WTC11 (cell line): ENCODE results near the gene HOXA2. TPM values are rescaled to one million over a fixed set of nuclear protein-coding genes. Genes with fewer than 3 reads are reported as not detected.

Experiments
- ATAC-seq: fragments of 200-7000 bp; cut with Tn5 transposase; 2 replicates; pipeline ENCODE4 v1.10.0; 2021; ENCODE audit warnings: mild to moderate bottlenecking, moderate library complexity
- CTCF ChIA-PET: fragments of 300-600 bp; sonication (Branson Sonifier 250); formaldehyde crosslinking; loops from one replicate; lab custom pipeline; 2021; ENCODE audit warnings: antibody characterized with exemption; lab: Charles Lee
- POLR2A ChIA-PET: fragments of 350-600 bp; sonication (Branson Sonifier 250); formaldehyde crosslinking; loops from one replicate; lab custom pipeline; 2021; ENCODE audit warnings: antibody characterized with exemption; lab: Charles Lee
- DNase-seq: peaks from one replicate; pipeline ENCODE4 v3.0.0; 2021; ENCODE audit warnings: low spot score
- H3K27ac Mint-ChIP-seq: 2 replicates; pipeline ENCODE4 v1.8.0; 2021; ENCODE audit warnings: mixed read lengths
- H3K27me3 Mint-ChIP-seq: 2 replicates; pipeline ENCODE4 v1.8.0; 2021; ENCODE audit warnings: low read depth, mild to moderate bottlenecking, moderate library complexity, mixed read lengths
- H3K36me3 Mint-ChIP-seq: 2 replicates; pipeline ENCODE4 v1.8.0; 2021; ENCODE audit warnings: mixed read lengths
- H3K4me1 Mint-ChIP-seq: 2 replicates; pipeline ENCODE4 v1.8.0; 2022; ENCODE audit warnings: mixed read lengths
- H3K4me3 Mint-ChIP-seq: 2 replicates; pipeline ENCODE4 v1.8.0; 2021; ENCODE audit warnings: mild to moderate bottlenecking, moderate library complexity, mixed read lengths
- H3K9me3 Mint-ChIP-seq: 2 replicates; pipeline ENCODE4 v1.8.0; 2021; ENCODE audit warnings: mixed read lengths
- AFF4 ChIP-seq: sonication (generic); formaldehyde crosslinking; IDR thresholded peaks from 2 replicates; pipeline ENCODE4 v1.8.1; 2023; ENCODE audit warnings: mild to moderate bottlenecking, missing genetic modification reagents, borderline replicate concordance
- ATF6 ChIP-seq: sonication (generic); formaldehyde crosslinking; IDR thresholded peaks from 2 replicates; pipeline ENCODE4 v1.8.1; 2023; ENCODE audit warnings: mild to moderate bottlenecking, missing genetic modification reagents
- ERG ChIP-seq: fragments of 250-450 bp; sonication (Bioruptor Pico); IDR thresholded peaks from 2 replicates; pipeline ENCODE4 v1.8.0; 2021; ENCODE audit warnings: mild to moderate bottlenecking
- GTF2I ChIP-seq: fragments of 250-450 bp; sonication (Bioruptor Pico); conservative IDR thresholded peaks from 2 replicates; pipeline ENCODE4 v1.4.0; 2021; ENCODE audit warnings: mild to moderate bottlenecking
- MAX ChIP-seq: sonication (generic); formaldehyde crosslinking; IDR thresholded peaks from 2 replicates; pipeline ENCODE4 v1.8.0; 2022; ENCODE audit warnings: mild to moderate bottlenecking, missing genetic modification reagents
- PRRX2 ChIP-seq: fragments of 250-450 bp; sonication (Bioruptor Pico); IDR thresholded peaks from 2 replicates; pipeline ENCODE4 v1.8.0; 2021; ENCODE audit warnings: mild to moderate bottlenecking
- RORB ChIP-seq: fragments of 250-450 bp; sonication (Bioruptor Pico); IDR thresholded peaks from 2 replicates; pipeline ENCODE4 v1.9.0; 2021; ENCODE audit warnings: mild to moderate bottlenecking
- TCF7 ChIP-seq: sonication (generic); formaldehyde crosslinking; IDR thresholded peaks from 2 replicates; pipeline ENCODE4 v1.8.0; 2022; ENCODE audit warnings: mild to moderate bottlenecking, low read depth, missing genetic modification reagents, moderate library complexity
- USF1 ChIP-seq: sonication (generic); formaldehyde crosslinking; IDR thresholded peaks from 2 replicates; pipeline ENCODE4 v1.8.0; 2022; ENCODE audit warnings: mild to moderate bottlenecking, missing genetic modification reagents
- USF2 ChIP-seq: sonication (generic); formaldehyde crosslinking; IDR thresholded peaks from 2 replicates; pipeline ENCODE4 v1.8.1; 2023; ENCODE audit warnings: mild to moderate bottlenecking, missing genetic modification reagents, moderate library complexity
- ZNF219 ChIP-seq: sonication (generic); formaldehyde crosslinking; IDR thresholded peaks from 2 replicates; pipeline ENCODE4 v1.8.0; 2023; ENCODE audit warnings: missing genetic modification reagents, mild to moderate bottlenecking, borderline replicate concordance
- ZNF232 ChIP-seq: sonication (generic); formaldehyde crosslinking; IDR thresholded peaks from 2 replicates; pipeline ENCODE4 v1.8.0; 2022; ENCODE audit warnings: mild to moderate bottlenecking, missing genetic modification reagents
- ZNF425 ChIP-seq: fragments of 250-450 bp; sonication (Bioruptor Pico); conservative IDR thresholded peaks from 2 replicates; pipeline ENCODE4 v1.9.0; 2021; ENCODE audit warnings: mild to moderate bottlenecking
- total RNA-seq: library from RNA; stranded (reverse); gene quantifications from 3 replicates; pipeline ENCODE4 v1.2.3, GENCODE V29; 2021

The HOXA2 gene
- total RNA-seq, 1 experiment from 2014 or later: not detected

GRCh38 chr7:27148031-27148755 is 45.7 kb upstream of the HOXA2 start:
- ChIA-PET POLR2A (no interaction called here), CTCF (interaction anchor here (2.3 to 3.5 kb wide), 2 partner anchors 13 to 32 kb away, joined by 8 to 46 read pairs; no protein-coding TSS in a partner anchor)
- H3K9me3 Mint-ChIP-seq: no peaks in the 10 kb centered on the region
- H3K27me3 Mint-ChIP-seq: peaks cover 100% of the 10 kb centered on the region
- H3K27ac Mint-ChIP-seq: no peak overlapping the region
- H3K4me1 Mint-ChIP-seq: peaks cover 26% of the 10 kb centered on the region
- DNase-seq (no peak), ATAC-seq (no peak)
- TF ChIP-seq ATF6 (CRISPR knock-in tag): no peak
- no peak for TF ChIP-seq ZNF219
- TF ChIP-seq TCF7 (CRISPR knock-in tag): no peak
- no peak for TF ChIP-seq ZNF425 (CRISPR knock-in tag)
- TF ChIP-seq ZNF232: no peak
- no peak for TF ChIP-seq ERG (CRISPR knock-in tag)
- no peak for TF ChIP-seq RORB (CRISPR knock-in tag)
- no peak for TF ChIP-seq AFF4 (CRISPR knock-in tag)
- TF ChIP-seq GTF2I (CRISPR knock-in tag): no peak
- H3K36me3 Mint-ChIP-seq: no peaks in the 10 kb centered on the region
- peak overlapping the region; percentile 65 for H3K4me3 Mint-ChIP-seq

- Mint-ChIP-seq H3K27me3 (peaks cover 100% of the 10 kb centered on the region), H3K9me3 (no peaks in the 10 kb centered on the region), H3K27ac (no peak within 1 kb of the TSS), H3K4me3 (peak within 1 kb of the TSS; percentile 65)
- ATAC-seq: no peak
- POLR2A ChIA-PET: no interaction called here
- CTCF ChIA-PET: interaction anchor here (2.3 to 3.5 kb wide), 2 partner anchors 14 to 32 kb away, joined by 8 to 46 read pairs; no protein-coding TSS in a partner anchor
- TF ChIP-seq USF1 (0 out of 2 replicates have a peak, but pooled peaks have one; percentile 25), MAX (CRISPR knock-in tag) (0 out of 2 replicates have a peak, but pooled peaks have one; percentile 13), PRRX2 (CRISPR knock-in tag) (no peak), USF2 (CRISPR knock-in tag) (peak; percentile 52)
- TF ChIP-seq, all 79 proteins: peak for 3
- Mint-ChIP-seq H3K36me3 (no peaks in the 10 kb centered on the region), H3K4me1 (peaks cover 31% of the 10 kb centered on the region)
- DNase-seq: peak; percentile 38
Measured at GRCh38 chr7:27147199-27148030, 44.9 kb upstream of the HOXA2 start, which contains the start of gene HOXA6. Gene HOXA6, minus strand, starts transcription at chr7:27147774. Its CDS starts 25 bp downstream, at chr7:27147749.
